Measurements from ENCODE around the gene DNAL4.

- TF ChIP-seq CTCF (IDR thresholded peaks at IDR 0.05; ENCODE audit: low read depth, low read length): no peak
- no peak for TF ChIP-seq EZH2phosphoT487 (IDR thresholded peaks at IDR 0.05; ENCODE audit: low read depth)
These were observed 61.6 kb downstream of the DNAL4 start for GRCh38 chr22:38732251-38732815.

Data from OCI-LY3 (cell line).